Measurements from ENCODE around the gene BAD.

Gene BAD

GRCh38 chr11:64226507-64227051, 57.9 kb downstream of the BAD start:
- H3K4me3 ChIP-seq (ENCODE audit: low read depth, low read length): peak overlapping the region; percentile 83
- TF ChIP-seq POLR2A (IDR thresholded peaks at IDR 0.05; ENCODE audit: extremely low read depth, insufficient read length): no peak
- TF ChIP-seq CTCF (IDR thresholded peaks at IDR 0.05; ENCODE audit: low read depth, low read length): no peak
- no peak; the same call in 1 of the 2 replicates for TF ChIP-seq MYC (IDR thresholded peaks at IDR 0.05; ENCODE audit: low read depth, low read length)
- no peak for TF ChIP-seq MAX (IDR thresholded peaks at IDR 0.05; ENCODE audit: low read depth, low read length)
- peak; percentile 55 for DNase-seq (ENCODE audit: low read depth)

GRCh38 chr11:64225608-64226506, 58.6 kb downstream of the BAD start, which contains the start of the genes NUDT22 and TRPT1:
Gene NUDT22 (plus strand): TSS chr11:64226274. CDS start chr11:64226653, 379 bp downstream.
Gene TRPT1 (minus strand): TSS chr11:64226186. CDS start chr11:64225860, 326 bp downstream.
- DNase-seq (ENCODE audit: low read depth): peak; percentile 94
- peak within 1 kb of the TSS; percentile 83 for H3K4me3 ChIP-seq (ENCODE audit: low read depth, low read length)
- TF ChIP-seq CTCF (IDR thresholded peaks at IDR 0.05; ENCODE audit: low read depth, low read length) (peak; percentile 25), MYC (IDR thresholded peaks at IDR 0.05; ENCODE audit: low read depth, low read length) (peak; percentile 61; the same call in 1 of the 2 replicates), MAX (IDR thresholded peaks at IDR 0.05; ENCODE audit: low read depth, low read length) (peak; percentile 78), POLR2A (IDR thresholded peaks at IDR 0.05; ENCODE audit: extremely low read depth, insufficient read length) (peak; percentile 77)

GRCh38 chr11:64224891-64225607, 59.4 kb downstream of the BAD start:
- peak; percentile 49 for DNase-seq (ENCODE audit: low read depth)
- no peak for TF ChIP-seq CTCF (IDR thresholded peaks at IDR 0.05; ENCODE audit: low read depth, low read length)
- no peak for TF ChIP-seq MYC (IDR thresholded peaks at IDR 0.05; ENCODE audit: low read depth, low read length)
- TF ChIP-seq MAX (IDR thresholded peaks at IDR 0.05; ENCODE audit: low read depth, low read length): no peak
- TF ChIP-seq POLR2A (IDR thresholded peaks at IDR 0.05; ENCODE audit: extremely low read depth, insufficient read length): no peak

GRCh38 chr11:64224151-64224890, 60.1 kb downstream of the BAD start:
- no peak overlapping the region for H3K4me3 ChIP-seq (ENCODE audit: low read depth, low read length)
- TF ChIP-seq POLR2A (IDR thresholded peaks at IDR 0.05; ENCODE audit: extremely low read depth, insufficient read length): no peak
- TF ChIP-seq MYC (IDR thresholded peaks at IDR 0.05; ENCODE audit: low read depth, low read length): no peak
- no peak for TF ChIP-seq MAX (IDR thresholded peaks at IDR 0.05; ENCODE audit: low read depth, low read length)
- TF ChIP-seq CTCF (IDR thresholded peaks at IDR 0.05; ENCODE audit: low read depth, low read length): no peak
- DNase-seq (ENCODE audit: low read depth): no peak

More at GRCh38 chr11:64224891-64225607, 59.4 kb downstream of the BAD start:
- H3K4me3 ChIP-seq (ENCODE audit: low read depth, low read length): peak overlapping the region; percentile 83
